NCI-H1105 treated with DMSO at 0.1 percent for 48 hours (cell line): ENCODE results near the gene ARHGAP27.

Source experiments
- DNase-seq: peaks from one replicate; lab custom pipeline; 2025; lab: John Stamatoyannopoulos, UW

The ARHGAP27 gene

GRCh38 chr17:45405250-45406086 is 27.2 kb downstream of the ARHGAP27 start:
- no peak for DNase-seq

GRCh38 chr17:45404870-45405249 is 27.8 kb downstream of the ARHGAP27 start:
- DNase-seq: no peak

- no peak for DNase-seq
Measured at GRCh38 chr17:45403906-45404490, 28.7 kb downstream of the ARHGAP27 start.

- no peak for DNase-seq
Measured at GRCh38 chr17:45402916-45403315, 29.8 kb downstream of the ARHGAP27 start.

GRCh38 chr17:45398800-45399199 is 33.9 kb downstream of the ARHGAP27 start:
- DNase-seq: no peak

- no peak for DNase-seq
Measured at GRCh38 chr17:45397796-45398195, 34.9 kb downstream of the ARHGAP27 start.

GRCh38 chr17:45396496-45397205 is 36.0 kb downstream of the ARHGAP27 start:
- no peak for DNase-seq

GRCh38 chr17:45395569-45396415 is 36.9 kb downstream of the ARHGAP27 start:
- no peak for DNase-seq

GRCh38 chr17:45394913-45395568 is 37.6 kb downstream of the ARHGAP27 start:
- DNase-seq: peak; percentile 42

- DNase-seq: no peak
Measured at GRCh38 chr17:45394564-45394912, 38.1 kb downstream of the ARHGAP27 start.

GRCh38 chr17:45394091-45394490 is 38.6 kb downstream of the ARHGAP27 start:
- DNase-seq: no peak

- no peak for DNase-seq
Measured at GRCh38 chr17:45393411-45393810, 39.3 kb downstream of the ARHGAP27 start.

GRCh38 chr17:45391918-45392317 is 40.8 kb downstream of the ARHGAP27 start:
- DNase-seq: no peak

GRCh38 chr17:45391291-45391690 is 41.4 kb downstream of the ARHGAP27 start:
- DNase-seq: no peak

GRCh38 chr17:45389354-45389753 is 43.3 kb downstream of the ARHGAP27 start:
- DNase-seq: no peak

GRCh38 chr17:45388604-45389325 is 43.9 kb downstream of the ARHGAP27 start:
- DNase-seq: no peak

- no peak for DNase-seq
Measured at GRCh38 chr17:45387739-45388138, 44.9 kb downstream of the ARHGAP27 start.

- no peak for DNase-seq
Measured at GRCh38 chr17:45386178-45386577, 46.5 kb downstream of the ARHGAP27 start.

- peak; percentile 75 for DNase-seq
Measured at GRCh38 chr17:45385331-45385997, 47.2 kb downstream of the ARHGAP27 start.

GRCh38 chr17:45384789-45385262 is 47.8 kb downstream of the ARHGAP27 start:
- no peak for DNase-seq
